ENCODE measurements around the gene FOXA1. TPM values are rescaled to one million over a fixed set of nuclear protein-coding genes. Genes with fewer than 3 reads are reported as not detected.

The FOXA1 gene
- total RNA-seq, 1 experiment from 2014 or later = 0.07 TPM

DNA sequence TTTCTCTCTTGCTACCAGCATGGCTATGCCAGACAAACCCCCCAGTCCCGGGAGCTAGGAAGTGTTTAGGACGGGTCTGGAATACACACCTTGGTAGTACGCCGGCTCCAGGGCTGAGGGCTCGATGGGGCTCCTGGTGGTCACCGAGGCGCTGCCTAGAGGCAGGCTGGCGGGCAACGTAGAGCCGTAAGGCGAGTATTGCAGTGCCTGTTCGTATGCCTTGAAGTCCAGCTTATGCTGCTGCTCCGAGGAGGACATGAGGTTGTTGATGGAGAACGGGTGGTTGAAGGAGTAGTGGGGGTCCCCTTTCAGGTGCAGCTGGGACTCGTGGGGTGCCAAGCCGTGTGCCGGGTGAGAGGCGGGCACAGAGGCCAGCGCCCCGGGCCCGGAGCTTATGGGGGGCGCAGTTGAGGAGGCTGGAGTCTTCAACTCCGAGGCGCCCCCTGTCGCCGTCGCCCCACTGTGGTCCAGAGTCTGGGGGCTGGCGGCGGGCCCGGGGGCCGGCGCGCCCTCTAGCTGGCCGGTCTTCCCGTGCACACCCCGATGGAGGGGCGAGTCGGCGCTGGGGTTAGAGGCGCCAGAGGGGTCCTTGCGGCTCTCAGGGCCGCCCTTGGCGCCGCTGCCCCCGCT is 3.6 kb downstream of the FOXA1 start:
- Histone ChIP-seq H2BK12ac (ENCODE audit: insufficient read length, low read depth, low read length) (no peak overlapping the region), H3K4me1 (ENCODE audit: insufficient read depth, low read length) (peaks cover 3% of the 10 kb centered on the region; the same call in 1 of the 2 replicates), H3K9ac (ENCODE audit: extremely low read depth, insufficient read length, low read length) (no peak overlapping the region), H3K79me2 (ENCODE audit: insufficient read depth, low read length) (no peaks in the 10 kb centered on the region), H4K20me1 (ENCODE audit: control insufficient read depth, insufficient read depth, insufficient read length) (no peaks in the 10 kb centered on the region), H3K4ac (ENCODE audit: low read depth, low read length) (no peak overlapping the region), H3K23ac (ENCODE audit: insufficient read length, low read depth, low read length) (no peak overlapping the region), H3K79me1 (ENCODE audit: insufficient read depth, low read depth, low read length, poor library complexity, severe bottlenecking) (no peaks in the 10 kb centered on the region), H3K18ac (ENCODE audit: insufficient read length, low read depth, low read length) (no peak overlapping the region), H4K91ac (ENCODE audit: insufficient read length, low read depth, low read length) (no peak overlapping the region), H3K23me2 (ENCODE audit: insufficient read length, low read depth, low read length, poor library complexity, severe bottlenecking) (peaks cover 10% of the 10 kb centered on the region), H2BK15ac (ENCODE audit: low read depth, low read length) (no peak overlapping the region), H2AFZ (ENCODE audit: low read length) (no peak overlapping the region), H3K56ac (ENCODE audit: insufficient read length, low read depth, low read length) (no peak overlapping the region), H3T11ph (ENCODE audit: low read length) (no peak overlapping the region), H3K9me3 (ENCODE audit: control insufficient read depth, low read depth, low read length) (no peaks in the 10 kb centered on the region), H3K27ac (ENCODE audit: insufficient read length, low read depth, low read length) (no peak overlapping the region), H2AK5ac (ENCODE audit: insufficient read length, low read length) (no peak overlapping the region), H2BK120ac (ENCODE audit: low read depth, low read length, poor library complexity, severe bottlenecking) (no peak overlapping the region), H4K5ac (ENCODE audit: insufficient read length, low read depth, low read length) (no peak overlapping the region), H2BK5ac (ENCODE audit: insufficient read length, low read length) (no peak overlapping the region), H2BK20ac (ENCODE audit: low read depth, low read length, poor library complexity, severe bottlenecking) (no peak overlapping the region), H3K14ac (ENCODE audit: insufficient read depth, low read length) (no peak overlapping the region), H3K27me3 (ENCODE audit: insufficient read depth, low read length) (peaks cover 68% of the 10 kb centered on the region), H4K8ac (replicated peaks; ENCODE audit: insufficient read length, low read depth, low read length) (no peak overlapping the region), H3K4me2 (ENCODE audit: insufficient read depth, insufficient read length, low read length) (peak overlapping the region; percentile 47)
- Mint-ChIP-seq H3K27me3 (ENCODE audit: low read depth) (peaks cover 96% of the 10 kb centered on the region), H3K4me1 (peaks cover 36 to 54% of the 10 kb centered on the region in 2 experiments), H3K27ac (no peak overlapping the region), H3K4me3 (peak overlapping the region; percentile 3 to 74; a peak in 3 of 5 replicates), H3K9me3 (peaks cover 0 to 6% of the 10 kb centered on the region in 2 experiments; a peak in 2 of 5 replicates), H3K36me3 (ENCODE audit: insufficient read depth in 1 of 3, low read depth in 3 of 3) (no peaks in the 10 kb centered on the region; a peak in 3 of 7 replicates)
- peak; percentile 84 for DNase-seq
- TF ChIP-seq, protein P1, sequence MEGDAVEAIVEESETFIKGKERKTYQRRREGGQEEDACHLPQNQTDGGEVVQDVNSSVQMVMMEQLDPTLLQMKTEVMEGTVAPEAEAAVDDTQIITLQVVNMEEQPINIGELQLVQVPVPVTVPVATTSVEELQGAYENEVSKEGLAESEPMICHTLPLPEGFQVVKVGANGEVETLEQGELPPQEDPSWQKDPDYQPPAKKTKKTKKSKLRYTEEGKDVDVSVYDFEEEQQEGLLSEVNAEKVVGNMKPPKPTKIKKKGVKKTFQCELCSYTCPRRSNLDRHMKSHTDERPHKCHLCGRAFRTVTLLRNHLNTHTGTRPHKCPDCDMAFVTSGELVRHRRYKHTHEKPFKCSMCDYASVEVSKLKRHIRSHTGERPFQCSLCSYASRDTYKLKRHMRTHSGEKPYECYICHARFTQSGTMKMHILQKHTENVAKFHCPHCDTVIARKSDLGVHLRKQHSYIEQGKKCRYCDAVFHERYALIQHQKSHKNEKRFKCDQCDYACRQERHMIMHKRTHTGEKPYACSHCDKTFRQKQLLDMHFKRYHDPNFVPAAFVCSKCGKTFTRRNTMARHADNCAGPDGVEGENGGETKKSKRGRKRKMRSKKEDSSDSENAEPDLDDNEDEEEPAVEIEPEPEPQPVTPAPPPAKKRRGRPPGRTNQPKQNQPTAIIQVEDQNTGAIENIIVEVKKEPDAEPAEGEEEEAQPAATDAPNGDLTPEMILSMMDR (conservative IDR thresholded peaks at IDR 0.05) = peak; percentile 79
- WGBS (ENCODE audit: extremely low coverage, insufficient read length, low lambda C conversion rate) = no CpG with 5 or more reads among the region's 45 CpGs
